PC-3 (cell line): ENCODE results near the gene HDAC4. TPM values are rescaled to one million over a fixed set of nuclear protein-coding genes. Genes with fewer than 3 reads are reported as not detected.

Experiments
- ATAC-seq: fragments of 200-7000 bp; cut with Tn5 transposase; 2 replicates; pipeline ENCODE4 v1.9.1; 2020; ENCODE audit warnings: mild to moderate bottlenecking, moderate library complexity
- BruUV-seq: library from RNA; stranded (reverse); fragments of 400-500 nt; replicated peaks from 2 replicates; lab custom pipeline; 2021; lab: Mats Ljungman, UMichigan
- CTCF ChIA-PET: fragments of 300-600 bp; sonication (Branson Sonifier 250); formaldehyde crosslinking; loops from one replicate; lab custom pipeline; 2022; ENCODE audit warnings: antibody characterized with exemption; lab: Charles Lee
- POLR2A ChIA-PET: fragments of 300-600 bp; sonication (Branson Sonifier 250); formaldehyde crosslinking; loops from one replicate; lab custom pipeline; 2022; ENCODE audit warnings: antibody characterized with exemption; ENCODE audit not compliant: unreplicated experiment; lab: Charles Lee
- DNase-seq: peaks from one replicate; pipeline ENCODE4 v3.0.0-alpha.2; 2015
- H2AFZ ChIP-seq: fragments of 300-600 bp; sonication (generic); 2 replicates; pipeline ENCODE4 v1.6.0; 2016; ENCODE audit warnings: antibody characterized with exemption, low read length
- H3F3A ChIP-seq: fragments of 300-600 bp; sonication (generic); one replicate; pipeline ENCODE4 v1.6.0; 2017; ENCODE audit warnings: antibody characterized with exemption, low read length, control low read depth, mild to moderate bottlenecking; ENCODE audit not compliant: unreplicated experiment
- H3K27ac ChIP-seq: fragments of 300-600 bp; sonication (generic); 2 replicates; pipeline ENCODE4 v1.5.1; 2016; ENCODE audit warnings: mild to moderate bottlenecking, low read length
- H3K27me3 ChIP-seq: fragments of 300-600 bp; sonication (generic); 2 replicates; pipeline ENCODE4 v1.6.1; 2016; ENCODE audit warnings: low read length, mixed read lengths
- H3K36me3 ChIP-seq: fragments of 300-600 bp; sonication (generic); 2 replicates; pipeline ENCODE4 v1.6.1; 2016; ENCODE audit warnings: low read depth, mixed run types, low read length, mixed read lengths
- H3K4me1 ChIP-seq: fragments of 300-600 bp; sonication (generic); 2 replicates; pipeline ENCODE4 v1.5.1; 2016; ENCODE audit warnings: low read length; ENCODE audit not compliant: insufficient read depth
- H3K4me2 ChIP-seq: fragments of 300-600 bp; sonication (generic); 2 replicates; pipeline ENCODE4 v1.6.0; 2016; ENCODE audit warnings: low read length
- H3K4me3 ChIP-seq: fragments of 300-600 bp; sonication (generic); 2 replicates; pipeline ENCODE4 v1.5.1; 2016; ENCODE audit warnings: mild to moderate bottlenecking, low read length, mixed read lengths
- H3K79me2 ChIP-seq: fragments of 300-600 bp; sonication (generic); 2 replicates; pipeline ENCODE4 v1.6.1; 2017; ENCODE audit warnings: low read length, mixed read lengths
- H3K9ac ChIP-seq: fragments of 300-600 bp; sonication (generic); 2 replicates; pipeline ENCODE4 v1.6.0; 2016; ENCODE audit warnings: mild to moderate bottlenecking, low read length
- H3K9me2 ChIP-seq: fragments of 300-600 bp; sonication (generic); replicated peaks from 2 replicates; pipeline ENCODE4 v1.6.1; 2016; ENCODE audit warnings: mixed run types, low read length, mixed read lengths
- H3K9me3 ChIP-seq: fragments of 300-600 bp; sonication (generic); 2 replicates; pipeline ENCODE4 v1.6.1; 2016; ENCODE audit warnings: low read length, mixed read lengths
- H4K20me1 ChIP-seq: fragments of 300-600 bp; sonication (generic); 2 replicates; pipeline ENCODE4 v1.6.1; 2016; ENCODE audit warnings: low read length, mixed read lengths
- CTCF ChIP-seq: fragments of 300-600 bp; sonication (generic); conservative IDR thresholded peaks from 2 replicates; pipeline ENCODE4 v1.5.1; 2017; ENCODE audit warnings: antibody characterized with exemption, low read depth, mild to moderate bottlenecking, low read length
- EZH2 ChIP-seq: fragments of 300-600 bp; sonication (generic); IDR thresholded peaks from one replicate; pipeline ENCODE4 v1.6.1; 2017; ENCODE audit warnings: antibody characterized with exemption, mild to moderate bottlenecking, low read length; ENCODE audit not compliant: unreplicated experiment
- EZH2phosphoT487 ChIP-seq: fragments of 300-600 bp; sonication (generic); IDR thresholded peaks from 2 replicates; pipeline ENCODE4 v1.6.1; 2018; ENCODE audit warnings: mild to moderate bottlenecking, antibody characterized with exemption, low read length, borderline replicate concordance
- intact Hi-C: fragments of 100-400 bp; cut with micrococcal nuclease; formaldehyde crosslinking; loops from 2 replicates; pipeline ENCODE4 v1.9.0; 2023
- total RNA-seq: library from RNA; depleted of rRNA; stranded (reverse); fragments of >200 nt; gene quantifications from 2 replicates; pipeline ENCODE4 v1.2.3, GENCODE V29; 2014

HDAC4 gene
- total RNA-seq, 1 experiment from 2014 or later = 8.5 TPM

- Histone ChIP-seq H3K36me3 (no peaks in the 10 kb centered on the region), H4K20me1 (no peaks in the 10 kb centered on the region), H3F3A (no peaks in the 10 kb centered on the region), H3K27me3 (no peaks in the 10 kb centered on the region), H3K4me3 (no peak overlapping the region), H2AFZ (no peak overlapping the region), H3K9ac (no peak overlapping the region), H3K4me2 (no peak overlapping the region), H3K79me2 (no peaks in the 10 kb centered on the region), H3K4me1 (no peaks in the 10 kb centered on the region), H3K9me3 (no peaks in the 10 kb centered on the region), H3K9me2 (no peaks in the 10 kb centered on the region), H3K27ac (no peak overlapping the region)
- ChIA-PET POLR2A (no interaction called here), CTCF (no interaction called here)
- BruUV-seq = no TSS peak
- DNase-seq (no peak), ATAC-seq (no peak)
- intact Hi-C loops = loop anchor here (1.0 to 5.0 kb wide), 2 partner anchors 72 to 135 kb away; no protein-coding TSS in a partner anchor
- TF ChIP-seq EZH2 = no peak
- no peak for TF ChIP-seq CTCF
- TF ChIP-seq EZH2phosphoT487 = no peak
Measured at GRCh38 chr2:239106966-239107365, 293.9 kb downstream of the HDAC4 start.

- no peaks in the 10 kb centered on the region for H3K9me2 ChIP-seq
- no peak overlapping the region for H3K4me2 ChIP-seq
- H3K36me3 ChIP-seq = no peaks in the 10 kb centered on the region
- ChIA-PET POLR2A (no interaction called here), CTCF (no interaction called here)
- H2AFZ ChIP-seq = no peak overlapping the region
- no peak overlapping the region for H3K9ac ChIP-seq
- H3K27ac ChIP-seq = no peak overlapping the region
- BruUV-seq = no TSS peak
- no peaks in the 10 kb centered on the region for H3K27me3 ChIP-seq
- no peaks in the 10 kb centered on the region for H3K79me2 ChIP-seq
- no peaks in the 10 kb centered on the region for H4K20me1 ChIP-seq
- H3K4me3 ChIP-seq = no peak overlapping the region
- intact Hi-C loops = loop anchor here (1.0 to 5.0 kb wide), 2 partner anchors 71 to 134 kb away; no protein-coding TSS in a partner anchor
- TF ChIP-seq EZH2 (no peak), CTCF (peak; percentile 79), EZH2phosphoT487 (no peak)
- ATAC-seq (peak; percentile 96), DNase-seq (peak; percentile 80)
- no peaks in the 10 kb centered on the region for H3K9me3 ChIP-seq
- no peaks in the 10 kb centered on the region for H3K4me1 ChIP-seq
- H3F3A ChIP-seq = no peaks in the 10 kb centered on the region
Measured at GRCh38 chr2:239106314-239106908, 294.4 kb downstream of the HDAC4 start.

GRCh38 chr2:239105234-239105633 is 295.6 kb downstream of the HDAC4 start:
- Histone ChIP-seq H3K4me1 (no peaks in the 10 kb centered on the region), H3K27ac (no peak overlapping the region), H3K9me3 (no peaks in the 10 kb centered on the region), H3K79me2 (no peaks in the 10 kb centered on the region), H4K20me1 (no peaks in the 10 kb centered on the region), H3K9ac (no peak overlapping the region), H3F3A (no peaks in the 10 kb centered on the region), H3K9me2 (no peaks in the 10 kb centered on the region), H3K27me3 (no peaks in the 10 kb centered on the region), H3K4me2 (no peak overlapping the region), H3K4me3 (no peak overlapping the region), H3K36me3 (no peaks in the 10 kb centered on the region), H2AFZ (no peak overlapping the region)
- DNase-seq (no peak), ATAC-seq (no peak)
- no TSS peak for BruUV-seq
- no peak for TF ChIP-seq EZH2
- TF ChIP-seq EZH2phosphoT487 = no peak
- no peak for TF ChIP-seq CTCF
- ChIA-PET CTCF (no interaction called here), POLR2A (no interaction called here)
- intact Hi-C loops = loop anchor here (5.0 kb wide), 1 partner anchor 133 kb away; no protein-coding TSS in a partner anchor
